GM12865 (cell line): ENCODE results near the gene CYP2J2.

Source experiments
- DNase-seq: peaks from one replicate; pipeline ENCODE4 v3.0.0; 2010; ENCODE audit warnings: low read depth
- H3K4me3 ChIP-seq: 2 replicates; pipeline ENCODE4 v1.5.1; 2011; ENCODE audit warnings: mild to moderate bottlenecking, low read depth, low read length, control low read depth
- CTCF ChIP-seq: IDR thresholded peaks from 2 replicates; pipeline ENCODE4 v1.5.1; 2011; ENCODE audit warnings: low read length, control low read depth, low read depth, inconsistent platforms; ENCODE audit not compliant: insufficient read depth; ENCODE audit errors: missing control alignments

CYP2J2 gene

GRCh38 chr1:59846895-59847282 is 79.7 kb downstream of the CYP2J2 start:
- no peak for DNase-seq
- H3K4me3 ChIP-seq, result no peak overlapping the region
- TF ChIP-seq CTCF, result no peak

GRCh38 chr1:59846209-59846894 is 80.2 kb downstream of the CYP2J2 start:
- H3K4me3 ChIP-seq, result no peak overlapping the region
- no peak for TF ChIP-seq CTCF
- no peak for DNase-seq

DNA sequence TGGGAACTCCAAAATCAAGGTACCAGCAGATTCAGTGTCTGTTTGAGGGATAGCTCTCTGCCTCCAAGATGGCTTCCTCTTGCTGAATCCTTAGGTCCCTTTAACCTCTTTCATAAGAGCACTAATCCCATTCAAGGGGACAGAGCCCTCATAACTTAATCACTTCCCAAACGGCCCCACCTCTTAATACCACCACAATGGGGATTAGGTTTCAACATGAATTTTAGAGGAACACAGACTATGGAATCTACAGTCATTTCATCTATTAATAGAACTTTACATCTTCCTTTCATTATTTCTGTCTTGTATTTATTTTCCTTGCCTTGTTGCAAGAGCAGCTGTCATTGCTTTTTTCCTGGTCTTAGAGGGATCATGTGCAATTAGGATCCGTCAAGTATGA is 81.5 kb downstream of the CYP2J2 start:
- no peak for DNase-seq
- no peak for TF ChIP-seq CTCF
- H3K4me3 ChIP-seq, result no peak overlapping the region
